ENCODE measurements around the gene NOX3.

GRCh38 chr6:155444120-155444917, 11.3 kb downstream of the NOX3 start:
- TF ChIP-seq SP2 (IDR thresholded peaks at IDR 0.05; ENCODE audit: low read length), result no peak
- no peak for TF ChIP-seq POLR2A (IDR thresholded peaks at IDR 0.05; ENCODE audit: control extremely low read depth in 1 of 2, low read depth in 2 of 2, low read length in 2 of 2)
